Measurements from ENCODE around the gene CCBE1.

DNA sequence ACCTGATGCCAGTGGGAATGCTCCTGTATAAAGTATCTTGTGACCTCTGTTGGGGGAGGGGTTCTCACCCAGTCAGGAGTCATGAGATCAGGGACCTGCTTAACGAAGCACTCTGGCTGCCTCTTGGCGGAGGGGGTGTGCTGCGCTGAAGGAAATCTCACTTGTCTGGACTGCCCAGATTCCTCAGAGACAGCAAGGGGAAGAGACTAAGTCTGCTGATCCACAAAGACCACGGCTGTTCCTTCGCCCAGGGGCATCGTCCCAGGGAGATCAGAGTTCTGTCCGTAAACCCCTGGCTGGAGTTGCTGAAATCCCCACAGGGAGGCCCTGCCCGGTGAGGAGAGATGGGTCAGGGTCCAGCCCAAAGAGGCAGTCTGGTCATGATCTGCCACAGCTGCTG lies 168.4 kb downstream of the CCBE1 start:
- TF ChIP-seq, protein P1, sequence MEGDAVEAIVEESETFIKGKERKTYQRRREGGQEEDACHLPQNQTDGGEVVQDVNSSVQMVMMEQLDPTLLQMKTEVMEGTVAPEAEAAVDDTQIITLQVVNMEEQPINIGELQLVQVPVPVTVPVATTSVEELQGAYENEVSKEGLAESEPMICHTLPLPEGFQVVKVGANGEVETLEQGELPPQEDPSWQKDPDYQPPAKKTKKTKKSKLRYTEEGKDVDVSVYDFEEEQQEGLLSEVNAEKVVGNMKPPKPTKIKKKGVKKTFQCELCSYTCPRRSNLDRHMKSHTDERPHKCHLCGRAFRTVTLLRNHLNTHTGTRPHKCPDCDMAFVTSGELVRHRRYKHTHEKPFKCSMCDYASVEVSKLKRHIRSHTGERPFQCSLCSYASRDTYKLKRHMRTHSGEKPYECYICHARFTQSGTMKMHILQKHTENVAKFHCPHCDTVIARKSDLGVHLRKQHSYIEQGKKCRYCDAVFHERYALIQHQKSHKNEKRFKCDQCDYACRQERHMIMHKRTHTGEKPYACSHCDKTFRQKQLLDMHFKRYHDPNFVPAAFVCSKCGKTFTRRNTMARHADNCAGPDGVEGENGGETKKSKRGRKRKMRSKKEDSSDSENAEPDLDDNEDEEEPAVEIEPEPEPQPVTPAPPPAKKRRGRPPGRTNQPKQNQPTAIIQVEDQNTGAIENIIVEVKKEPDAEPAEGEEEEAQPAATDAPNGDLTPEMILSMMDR (IDR thresholded peaks at IDR 0.05; ENCODE audit: insufficient read depth, low read length), result no peak
- TF ChIP-seq GABPA (IDR thresholded peaks at IDR 0.05; ENCODE audit: low read depth), result no peak
- no peak for TF ChIP-seq POLR2AphosphoS5 (IDR thresholded peaks at IDR 0.05; ENCODE audit: low read depth)
- TF ChIP-seq, protein P2, sequence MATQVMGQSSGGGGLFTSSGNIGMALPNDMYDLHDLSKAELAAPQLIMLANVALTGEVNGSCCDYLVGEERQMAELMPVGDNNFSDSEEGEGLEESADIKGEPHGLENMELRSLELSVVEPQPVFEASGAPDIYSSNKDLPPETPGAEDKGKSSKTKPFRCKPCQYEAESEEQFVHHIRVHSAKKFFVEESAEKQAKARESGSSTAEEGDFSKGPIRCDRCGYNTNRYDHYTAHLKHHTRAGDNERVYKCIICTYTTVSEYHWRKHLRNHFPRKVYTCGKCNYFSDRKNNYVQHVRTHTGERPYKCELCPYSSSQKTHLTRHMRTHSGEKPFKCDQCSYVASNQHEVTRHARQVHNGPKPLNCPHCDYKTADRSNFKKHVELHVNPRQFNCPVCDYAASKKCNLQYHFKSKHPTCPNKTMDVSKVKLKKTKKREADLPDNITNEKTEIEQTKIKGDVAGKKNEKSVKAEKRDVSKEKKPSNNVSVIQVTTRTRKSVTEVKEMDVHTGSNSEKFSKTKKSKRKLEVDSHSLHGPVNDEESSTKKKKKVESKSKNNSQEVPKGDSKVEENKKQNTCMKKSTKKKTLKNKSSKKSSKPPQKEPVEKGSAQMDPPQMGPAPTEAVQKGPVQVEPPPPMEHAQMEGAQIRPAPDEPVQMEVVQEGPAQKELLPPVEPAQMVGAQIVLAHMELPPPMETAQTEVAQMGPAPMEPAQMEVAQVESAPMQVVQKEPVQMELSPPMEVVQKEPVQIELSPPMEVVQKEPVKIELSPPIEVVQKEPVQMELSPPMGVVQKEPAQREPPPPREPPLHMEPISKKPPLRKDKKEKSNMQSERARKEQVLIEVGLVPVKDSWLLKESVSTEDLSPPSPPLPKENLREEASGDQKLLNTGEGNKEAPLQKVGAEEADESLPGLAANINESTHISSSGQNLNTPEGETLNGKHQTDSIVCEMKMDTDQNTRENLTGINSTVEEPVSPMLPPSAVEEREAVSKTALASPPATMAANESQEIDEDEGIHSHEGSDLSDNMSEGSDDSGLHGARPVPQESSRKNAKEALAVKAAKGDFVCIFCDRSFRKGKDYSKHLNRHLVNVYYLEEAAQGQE (IDR thresholded peaks at IDR 0.05; ENCODE audit: insufficient replicate concordance, low read depth), result no peak
- TF ChIP-seq SPI1 (IDR thresholded peaks at IDR 0.05; ENCODE audit: borderline replicate concordance, low read depth), result no peak

All from HL-60 (cell line).